GM18861 (cell line): ENCODE results near the gene PGF.
"Not testable (repeated sequence)": the region's sequence is repeated elsewhere in the genome, so short reads cannot be mapped to it uniquely, and the experiment has no call there.

Experiments used
- ATAC-seq: cut with Tn5 transposase; IDR thresholded peaks from one replicate; pipeline ENCODE4 v1.9.1; 2021; ENCODE audit not compliant: unreplicated experiment

The PGF gene

DNA sequence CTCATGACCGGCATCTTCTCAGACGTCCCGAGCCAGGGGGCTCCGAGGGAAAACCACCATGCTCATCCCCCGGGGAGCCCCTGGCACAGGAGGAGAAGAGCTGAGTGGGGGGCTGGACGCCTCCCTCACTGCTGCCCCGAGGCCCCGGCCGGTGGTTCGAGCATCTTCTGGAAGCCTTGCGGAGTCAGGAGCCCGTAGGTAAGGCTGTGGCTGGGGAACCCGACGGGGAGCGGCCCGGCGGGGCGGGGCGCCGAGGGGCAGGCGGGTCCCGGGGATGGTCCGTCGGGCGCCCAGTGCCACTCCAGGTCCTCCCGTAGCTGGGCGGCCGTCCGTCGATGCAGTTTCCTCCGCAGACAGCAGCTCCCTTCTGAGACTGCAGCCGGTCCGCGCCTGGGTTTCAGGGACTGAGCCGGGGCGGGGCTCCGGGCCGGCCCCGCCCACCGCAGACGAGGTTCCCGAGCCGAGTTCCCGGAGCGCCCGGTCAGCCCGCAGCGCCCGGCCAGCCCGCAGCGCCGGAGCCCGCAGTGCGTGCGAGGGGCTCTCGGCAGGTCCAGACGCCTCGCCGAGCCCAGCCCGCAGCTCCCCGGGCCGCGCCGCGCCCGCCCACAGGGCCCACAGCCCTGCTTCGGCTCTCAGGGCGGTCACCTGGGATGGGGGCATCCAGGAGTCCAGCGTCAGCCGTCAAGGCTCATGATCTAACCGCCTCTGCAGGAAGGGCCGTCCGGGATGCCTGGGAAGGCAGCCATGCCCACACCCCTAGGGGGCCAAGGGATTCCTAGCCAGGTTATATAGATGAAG lies at the start of gene PGF:
TSS of gene PGF (minus strand) at position 369 of the 798 bp plus-strand sequence. CDS start at position 14, 355 bp downstream.
- no peak for ATAC-seq

DNA sequence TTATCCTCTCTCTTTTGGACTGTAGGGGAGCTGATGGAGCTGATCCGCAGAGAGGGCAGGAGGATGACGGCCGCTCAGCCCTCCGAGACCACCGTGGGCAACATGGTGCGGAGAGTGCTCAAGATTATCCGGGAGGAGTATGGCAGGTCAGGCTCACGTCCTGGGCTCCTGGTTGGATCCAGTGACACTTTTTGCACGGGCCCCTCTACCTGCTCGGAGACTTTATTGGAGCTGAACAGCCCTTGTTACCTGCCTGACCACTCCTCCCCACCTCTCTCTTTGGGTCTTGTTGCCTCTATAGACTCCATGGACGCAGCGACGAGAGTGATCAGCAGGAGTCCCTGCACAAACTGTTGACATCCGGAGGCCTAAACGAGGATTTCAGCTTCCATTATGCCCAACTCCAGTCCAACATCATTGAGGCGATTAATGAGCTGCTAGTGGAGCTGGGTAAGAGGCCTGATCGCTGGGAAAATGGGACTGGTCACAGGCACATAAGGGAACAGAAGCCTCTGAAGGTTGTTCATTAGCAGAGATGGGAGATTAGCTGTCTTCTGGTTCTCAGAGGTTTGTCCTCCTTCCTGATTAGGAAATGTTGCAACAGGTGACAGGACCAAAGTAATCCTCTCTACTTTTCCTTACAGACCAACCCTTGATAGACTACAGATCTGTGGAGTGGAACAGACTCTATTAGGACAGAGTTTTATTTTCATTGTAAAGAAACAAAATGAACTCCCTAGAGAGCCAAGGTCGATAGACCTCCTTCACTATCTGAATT lies 48.0 kb upstream of the PGF start:
- no peak for ATAC-seq

DNA sequence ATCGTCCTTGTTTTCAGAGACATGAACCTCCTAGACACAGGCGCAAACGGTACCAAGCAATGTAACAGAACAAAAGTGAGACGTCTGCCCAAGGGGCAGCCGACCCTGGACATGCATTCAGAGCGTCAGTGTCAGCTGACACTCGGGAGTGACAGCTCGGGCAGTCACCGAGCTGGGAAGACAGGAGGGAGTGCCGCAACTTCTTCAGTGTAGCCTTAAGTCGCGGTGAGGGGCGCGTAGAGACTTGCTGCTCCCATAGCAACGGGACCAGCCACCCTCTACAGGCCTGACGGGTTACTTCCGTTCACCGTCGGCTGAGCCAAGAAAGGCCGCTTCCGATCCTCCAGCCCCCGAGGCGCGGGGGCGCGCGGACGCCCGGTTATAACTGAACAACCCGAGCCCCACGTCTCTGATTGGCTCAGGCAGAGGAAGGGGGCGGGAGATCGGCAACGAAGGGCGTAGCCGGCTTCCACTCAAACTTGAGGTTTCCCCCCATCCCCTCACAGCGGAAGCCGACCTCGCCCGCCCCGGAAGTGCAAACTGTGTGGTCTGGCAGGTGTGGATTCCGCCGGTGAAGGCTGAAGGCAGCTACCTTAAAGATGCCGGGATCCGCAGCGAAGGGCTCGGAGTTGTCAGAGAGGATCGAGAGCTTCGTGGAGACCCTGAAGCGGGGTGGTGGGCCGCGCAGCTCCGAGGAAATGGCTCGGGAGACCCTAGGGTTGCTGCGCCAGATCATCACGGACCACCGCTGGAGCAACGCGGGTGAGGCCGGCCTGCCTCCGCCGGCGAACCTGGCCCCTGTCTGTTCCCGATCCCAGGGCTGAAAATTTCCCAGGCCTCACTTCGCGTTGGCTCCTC lies 47.2 kb upstream of the PGF start, which contains the start of gene EIF2B2:
TSS of gene EIF2B2 (plus strand) at position 530 of the 858 bp plus-strand sequence. CDS start at position 600, 70 bp downstream.
- ATAC-seq = peak; percentile 96

DNA sequence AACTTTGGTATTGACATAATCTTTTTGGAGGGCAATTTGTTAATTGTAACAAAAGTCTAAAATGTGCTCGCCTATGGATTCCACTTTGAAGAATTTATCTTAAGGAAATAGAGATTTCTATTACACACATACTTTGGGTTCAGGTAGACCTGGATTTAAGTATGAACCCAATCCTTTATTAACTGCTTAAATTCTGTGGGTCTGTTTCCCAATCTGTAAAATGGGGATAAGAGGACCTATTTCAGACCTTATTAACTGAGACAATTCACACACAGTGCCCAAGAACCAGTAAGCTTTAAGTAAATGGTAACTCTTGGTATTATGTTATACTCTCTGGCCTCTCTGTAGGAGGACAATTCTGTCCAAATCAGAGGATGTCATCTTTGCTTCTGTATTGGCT lies 46.5 kb upstream of the PGF start:
- no peak for ATAC-seq

DNA sequence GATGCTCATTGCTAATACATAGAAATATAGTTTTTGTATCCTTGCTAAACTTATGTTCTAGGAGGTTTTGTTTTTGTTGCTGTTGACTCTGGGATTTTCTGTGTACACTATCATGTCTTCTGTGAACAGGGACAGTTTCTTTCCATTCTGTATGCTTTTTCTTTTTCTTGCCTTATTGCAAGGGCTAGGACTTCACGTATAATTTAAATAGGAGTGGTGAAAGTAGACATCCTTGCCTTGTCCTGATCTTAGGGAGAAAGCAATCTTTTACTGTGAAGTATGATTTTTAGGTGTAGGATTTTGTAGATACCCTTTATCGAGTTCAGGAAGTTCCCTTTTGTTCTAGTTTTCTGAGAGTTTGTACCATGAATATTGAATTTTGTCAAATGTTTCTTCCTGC lies 45.9 kb upstream of the PGF start:
- no peak for ATAC-seq

DNA sequence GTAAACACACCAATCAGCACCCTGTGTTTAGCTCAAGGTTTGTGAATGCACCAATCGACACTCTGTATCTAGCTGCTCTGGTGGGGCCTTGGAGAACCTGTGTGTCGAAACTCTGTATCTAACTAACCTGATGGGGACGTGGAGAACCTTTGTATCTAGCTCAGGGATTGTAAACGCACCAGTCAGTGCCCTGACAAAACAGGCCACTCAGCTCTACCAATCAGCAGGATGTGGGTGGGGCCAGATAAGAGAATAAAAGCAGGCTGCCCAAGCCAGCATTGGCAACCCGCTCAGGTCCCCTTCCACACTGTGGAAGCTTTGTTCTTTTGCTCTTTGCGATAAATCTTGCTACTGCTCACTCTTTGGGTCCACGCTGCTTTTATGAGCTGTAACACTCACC lies 40.4 kb upstream of the PGF start:
- ATAC-seq = not testable (repeated sequence)

DNA sequence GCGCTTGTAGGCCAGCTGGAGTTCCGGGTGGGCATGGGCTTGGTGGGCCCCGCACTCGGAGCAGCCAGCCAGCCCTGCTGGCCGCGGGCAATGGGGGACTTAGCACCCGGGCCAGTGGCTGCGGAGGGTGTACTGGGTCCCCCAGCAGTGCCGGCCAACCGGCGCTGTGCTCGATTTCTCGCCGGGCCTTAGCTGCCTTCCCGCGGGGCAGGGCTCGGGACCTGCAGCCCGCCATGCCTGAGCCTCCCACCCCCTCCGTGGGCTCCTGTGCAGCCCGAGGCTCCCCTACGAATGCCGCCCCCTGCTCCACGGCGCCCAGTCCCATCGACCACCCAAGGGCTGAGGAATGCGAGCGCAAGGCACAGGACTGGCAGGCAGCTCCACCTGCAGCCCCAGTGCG lies 38.8 kb upstream of the PGF start:
- ATAC-seq = not testable (repeated sequence)

DNA sequence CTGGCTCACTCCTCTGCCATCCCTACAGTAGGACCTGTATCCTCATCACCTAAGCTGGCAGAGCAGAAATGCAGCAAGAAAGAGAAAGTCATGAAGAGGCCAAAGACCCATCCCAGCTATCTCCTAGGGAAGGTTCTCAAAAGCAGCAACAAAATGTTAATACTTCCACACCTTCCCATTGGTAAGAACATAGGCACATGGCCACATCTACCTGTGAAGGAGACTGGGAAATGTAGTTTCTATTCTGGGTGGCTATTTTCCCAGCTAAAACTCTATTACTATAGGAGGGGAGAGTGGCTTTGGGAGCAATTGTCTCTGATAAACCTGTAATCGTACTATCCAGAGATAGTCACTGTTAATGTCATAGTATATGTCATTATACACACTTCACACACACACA lies 33.6 kb upstream of the PGF start:
- ATAC-seq = no peak

DNA sequence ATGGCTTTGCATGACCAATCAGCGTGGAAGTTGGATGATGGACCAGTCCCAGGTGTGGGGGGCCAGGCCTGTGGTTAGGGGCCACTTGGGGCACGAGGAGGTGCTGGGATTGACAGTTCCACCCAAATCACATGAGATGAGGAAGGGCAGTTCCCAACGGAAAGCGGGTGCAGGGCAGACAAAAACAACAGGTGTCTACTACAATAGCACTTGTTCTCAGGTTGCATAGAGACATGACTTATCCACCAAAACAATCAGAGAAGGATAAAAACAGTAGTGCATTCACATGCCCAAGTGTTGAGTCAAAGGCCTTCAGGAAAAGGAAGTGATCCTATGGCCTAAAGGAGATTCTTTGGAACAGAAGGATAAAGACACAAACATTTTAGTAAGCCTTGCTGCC lies 32.7 kb upstream of the PGF start:
- ATAC-seq = no peak

DNA sequence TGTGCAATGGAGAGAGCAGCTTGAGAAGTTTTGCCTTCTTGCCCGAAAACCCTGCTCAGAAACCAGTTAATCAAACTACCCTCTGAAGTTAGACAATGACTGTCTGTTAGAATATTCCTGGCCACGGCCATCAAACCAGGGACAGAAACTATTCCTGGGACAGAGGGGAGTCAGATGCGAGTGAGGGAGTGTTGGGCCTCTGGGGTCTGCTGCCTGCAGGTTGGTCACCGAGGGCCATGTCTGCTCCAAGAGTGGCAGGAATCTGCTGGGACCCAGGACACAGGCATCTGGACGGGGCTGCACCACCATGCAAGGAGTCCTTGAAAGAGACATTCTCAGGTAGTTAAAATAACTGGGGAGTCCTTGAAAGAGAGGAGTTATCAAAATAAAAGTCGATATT lies 30.4 kb upstream of the PGF start:
- ATAC-seq = no peak

DNA sequence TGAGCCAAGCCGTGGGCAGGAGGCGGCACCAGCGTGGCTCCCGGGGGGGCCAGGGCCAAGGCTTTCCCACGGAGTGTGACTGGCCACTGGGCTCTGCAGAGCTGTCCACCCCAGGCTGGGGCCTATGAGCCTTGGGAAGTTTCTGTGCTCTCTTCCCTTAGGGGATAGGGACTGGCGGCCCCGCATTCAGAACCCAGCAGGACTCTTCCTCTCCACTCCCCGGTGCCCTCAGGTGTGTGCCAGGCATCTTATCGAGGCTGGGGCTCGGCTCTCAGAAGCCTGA lies 29.6 kb upstream of the PGF start:
- no peak for ATAC-seq

DNA sequence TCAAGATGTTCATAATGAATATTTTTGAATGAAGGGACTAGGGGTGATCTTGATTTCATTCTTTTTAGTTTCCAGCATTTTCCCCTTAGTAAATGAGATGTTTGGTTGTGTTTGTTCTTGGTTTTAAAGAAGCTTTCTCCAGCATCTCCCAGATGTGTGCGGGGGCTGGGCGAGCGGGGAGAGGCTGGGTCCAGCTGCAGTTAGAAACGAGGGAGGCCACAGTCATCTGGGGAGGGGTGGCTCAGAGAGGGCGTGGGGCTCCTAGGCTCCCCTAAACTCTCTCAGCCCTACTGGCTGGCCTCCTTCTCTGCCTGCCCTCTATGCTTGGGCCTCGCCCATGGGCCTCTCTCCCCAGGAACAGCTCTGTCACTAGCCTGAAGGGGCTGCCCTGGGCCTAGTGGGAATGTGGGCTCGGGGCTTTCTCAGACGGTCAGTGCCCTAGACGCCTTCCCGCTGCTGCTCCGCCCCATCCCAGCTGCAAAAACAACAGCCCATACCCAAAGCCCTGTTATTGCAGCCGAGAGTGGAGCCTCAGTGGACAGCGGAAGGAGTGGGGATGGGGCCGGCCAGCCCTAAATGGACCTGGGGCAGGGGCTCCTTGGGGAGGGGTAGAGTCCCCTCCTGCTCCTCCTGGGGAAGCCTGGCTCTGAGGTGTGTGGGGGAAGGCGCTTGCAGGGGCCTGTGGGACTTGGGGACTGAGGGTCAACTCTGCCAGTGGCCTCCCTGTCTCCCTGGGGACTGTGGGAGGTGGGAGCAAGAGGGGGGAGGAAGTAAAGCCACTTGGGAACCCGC lies 29.0 kb upstream of the PGF start:
- no peak for ATAC-seq

DNA sequence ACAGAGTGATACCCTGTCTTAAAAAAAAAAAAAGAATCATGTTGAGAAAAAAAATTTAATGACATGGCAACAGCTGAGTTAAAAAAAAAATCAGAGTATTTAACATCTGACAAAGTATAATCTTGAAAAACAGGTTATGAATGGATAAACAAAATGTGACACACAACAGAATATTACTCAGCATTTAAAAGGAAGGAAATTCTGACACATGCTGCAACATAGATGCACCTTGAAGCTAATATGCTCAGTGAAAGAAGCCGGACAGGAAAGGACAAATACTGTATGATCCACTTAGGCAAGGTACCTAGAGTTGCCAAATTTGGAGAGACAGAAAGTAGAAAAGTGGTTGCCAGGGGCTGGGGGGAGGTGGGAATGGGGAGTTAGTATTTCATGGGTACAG lies 27.9 kb upstream of the PGF start:
- ATAC-seq = no peak

DNA sequence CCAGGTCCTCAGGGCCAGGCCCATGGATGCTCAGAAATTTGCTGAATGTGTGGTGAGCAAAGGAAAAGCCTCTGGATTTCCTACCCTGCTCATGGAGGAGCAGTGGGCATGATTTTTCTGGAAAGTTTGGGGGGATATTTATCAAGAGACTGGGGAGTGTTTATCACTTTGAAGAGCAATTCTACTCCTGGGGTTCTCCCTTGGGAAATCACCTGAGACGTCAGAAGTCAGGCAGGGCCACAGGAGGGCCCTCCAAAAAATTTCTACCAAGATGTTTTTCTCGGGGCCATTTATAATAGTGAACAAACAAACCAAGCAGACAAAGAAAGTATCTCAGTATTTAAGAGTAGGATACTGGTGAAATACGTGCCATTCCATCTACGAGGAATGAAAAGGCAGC lies 27.3 kb upstream of the PGF start:
- no peak for ATAC-seq

DNA sequence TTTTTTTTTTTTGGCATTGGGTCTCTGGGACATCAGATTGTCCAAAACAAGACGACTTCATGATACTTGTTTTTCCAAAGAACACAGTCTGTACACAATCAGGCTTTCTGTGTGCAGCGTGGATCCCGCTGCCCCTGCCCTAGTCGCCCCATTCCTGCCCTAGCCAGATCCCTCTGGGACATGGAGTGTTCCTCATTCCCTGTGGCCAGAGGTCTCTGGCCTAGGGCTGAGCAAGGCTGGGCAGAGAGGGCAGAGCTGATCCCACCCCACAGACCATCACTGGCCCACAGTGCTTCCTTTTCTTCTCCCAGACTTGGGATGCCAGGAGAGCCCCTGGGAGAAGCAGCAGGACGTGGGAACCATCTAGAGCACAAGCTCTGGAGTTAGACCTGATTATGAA lies 26.4 kb upstream of the PGF start:
- no peak for ATAC-seq

DNA sequence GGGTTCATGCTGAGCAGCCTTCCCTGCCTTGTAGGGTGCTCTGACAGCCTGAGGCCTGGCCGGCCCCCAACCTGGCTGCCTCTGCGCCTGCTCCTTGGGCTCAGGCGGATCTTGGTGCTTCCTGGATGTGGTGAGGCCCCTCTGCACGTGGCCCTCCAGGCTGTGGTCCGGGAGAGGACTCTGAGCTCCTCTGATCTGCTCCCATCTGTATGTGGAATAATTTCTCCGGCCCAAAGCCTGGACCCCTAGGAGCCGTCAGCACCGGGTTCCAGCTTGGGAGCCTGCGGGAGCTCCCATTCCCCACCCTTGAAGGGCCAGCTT lies 26.0 kb upstream of the PGF start:
- ATAC-seq = no peak

DNA sequence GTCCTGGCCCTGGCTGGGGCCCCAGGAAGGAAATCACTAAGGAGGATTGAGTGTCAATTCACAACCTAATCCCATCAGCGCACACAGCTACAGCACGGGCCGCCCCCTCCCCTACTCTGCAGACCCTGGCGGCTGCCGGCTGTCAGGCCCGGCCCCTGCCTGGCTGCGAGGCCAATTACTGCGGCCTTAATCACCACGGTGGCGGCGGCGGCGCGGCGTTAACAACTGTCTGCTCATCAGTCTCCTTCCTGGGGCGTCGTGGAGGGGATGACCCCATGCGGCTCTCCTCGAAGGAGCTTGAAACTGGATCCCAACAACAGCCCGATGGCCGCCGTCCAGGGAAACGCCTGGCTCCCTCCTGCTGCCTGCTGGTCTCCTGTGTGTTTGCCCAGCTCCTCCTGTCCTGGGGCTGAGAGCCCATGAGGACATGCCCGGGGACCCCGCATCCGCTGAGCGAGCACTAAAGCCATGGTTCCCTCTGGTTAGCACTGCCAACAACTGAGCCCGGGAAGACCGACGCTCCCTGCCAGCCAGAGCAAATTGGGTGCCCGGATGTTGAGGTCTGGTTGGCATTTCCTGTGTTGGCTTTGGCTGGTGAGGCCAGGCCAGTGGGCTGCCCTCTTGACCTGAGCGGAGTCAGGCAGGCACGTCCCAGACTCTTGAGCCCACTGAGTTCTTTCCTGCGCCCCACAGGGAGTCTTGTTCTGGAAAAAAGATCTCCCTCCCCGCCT lies 25.5 kb upstream of the PGF start:
- ATAC-seq = no peak

DNA sequence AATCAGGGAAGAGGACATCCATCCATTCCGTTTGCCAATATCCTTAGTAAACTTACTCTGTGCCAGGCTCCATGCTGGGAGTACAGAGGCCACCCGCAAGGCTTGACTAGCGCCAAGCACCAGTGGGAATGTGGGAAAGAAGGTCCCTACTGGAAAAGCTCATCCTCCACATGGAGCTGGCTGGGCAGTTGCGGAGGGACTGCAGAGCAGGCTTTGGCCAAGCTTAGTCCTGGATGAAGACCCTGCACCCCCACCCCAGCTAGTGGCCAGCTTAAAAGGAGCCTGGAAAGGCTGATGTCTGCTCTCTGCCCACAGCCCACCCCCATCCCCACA lies 25.0 kb upstream of the PGF start:
- ATAC-seq = no peak

DNA sequence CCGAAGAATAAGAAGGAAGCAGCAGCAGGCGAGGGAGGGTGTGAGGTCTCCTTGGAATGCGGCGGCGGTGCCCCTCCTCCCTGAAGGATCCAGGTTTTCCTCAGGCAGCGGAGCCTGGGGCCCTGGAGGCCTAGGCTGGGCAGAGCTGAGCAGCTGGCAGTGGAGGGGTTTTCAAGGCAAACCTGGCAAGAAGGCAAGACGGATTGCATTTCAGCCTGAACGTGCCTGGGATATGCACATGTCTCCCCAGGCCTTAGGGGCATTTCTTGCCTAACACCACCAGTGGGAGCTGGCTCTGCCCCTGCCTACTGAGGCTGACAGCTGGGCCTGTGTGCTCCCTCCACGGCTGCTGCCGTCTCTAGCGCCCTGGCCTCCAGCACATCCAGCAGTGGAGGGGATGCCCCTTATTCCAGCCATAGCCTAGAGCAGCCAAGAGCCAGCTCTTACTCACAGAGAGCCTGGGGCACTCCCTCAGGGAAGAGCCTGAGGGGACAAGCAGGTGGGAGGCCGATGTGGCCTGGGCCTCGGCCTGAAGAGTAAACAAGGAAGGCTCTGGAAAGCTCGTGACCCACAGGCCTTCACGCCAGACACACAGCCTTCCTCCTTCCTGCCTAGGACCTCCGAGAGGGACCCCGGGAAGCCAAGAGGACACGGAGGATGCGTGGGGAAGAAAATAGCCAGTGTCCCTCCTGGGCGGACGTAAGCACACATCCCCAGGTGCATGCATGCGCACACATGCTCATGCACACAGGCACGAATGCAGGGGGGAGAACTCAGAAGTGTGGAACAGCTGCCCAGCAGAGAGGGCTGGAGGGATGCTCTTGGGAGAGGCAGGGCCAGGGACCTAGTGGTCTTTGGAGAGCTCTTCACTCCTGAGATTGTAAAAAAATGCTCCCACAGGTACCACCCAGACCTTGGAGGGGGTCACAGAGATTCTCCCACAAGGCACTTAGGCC lies 24.3 kb upstream of the PGF start:
- no peak for ATAC-seq
